Iris pigment epithelial cell (primary cell): Measurements from ENCODE around the gene IL1A.
"Not testable (repeated sequence)": the region's sequence is repeated elsewhere in the genome, so short reads cannot be mapped to it uniquely, and the experiment has no call there.

Experiments used
- DNase-seq: peaks from one replicate; pipeline ENCODE4 v3.0.0-alpha.2; 2011; ENCODE audit warnings: low read depth

IL1A gene

GRCh38 chr2:112784199-112785189, at the start of gene IL1A:
Gene IL1A, minus strand, starts transcription at chr2:112784493. Its CDS starts 723 bp downstream, at chr2:112783770.
- peak; percentile 88 for DNase-seq

- no peak for DNase-seq
Observed at GRCh38 chr2:112833976-112834375, 49.7 kb upstream of the IL1A start.

GRCh38 chr2:112833639-112833931, 49.3 kb upstream of the IL1A start:
- not testable (repeated sequence) for DNase-seq

GRCh38 chr2:112832841-112833638, 48.7 kb upstream of the IL1A start:
- DNase-seq = no peak

GRCh38 chr2:112831946-112832840, 47.9 kb upstream of the IL1A start:
- no peak for DNase-seq

GRCh38 chr2:112831513-112831845, 47.2 kb upstream of the IL1A start:
- no peak for DNase-seq

GRCh38 chr2:112830682-112831512, 46.6 kb upstream of the IL1A start:
- DNase-seq = no peak

GRCh38 chr2:112829961-112830681, 45.8 kb upstream of the IL1A start:
- DNase-seq = no peak

- no peak for DNase-seq
Observed at GRCh38 chr2:112829101-112829960, 45.0 kb upstream of the IL1A start.

- no peak for DNase-seq
Observed at GRCh38 chr2:112828251-112828691, 44.0 kb upstream of the IL1A start.

GRCh38 chr2:112827604-112828185, 43.4 kb upstream of the IL1A start:
- no peak for DNase-seq

- no peak for DNase-seq
Observed at GRCh38 chr2:112827009-112827408, 42.7 kb upstream of the IL1A start.

GRCh38 chr2:112825706-112826105, 41.4 kb upstream of the IL1A start:
- no peak for DNase-seq

GRCh38 chr2:112824694-112825085, 40.4 kb upstream of the IL1A start:
- DNase-seq = no peak

GRCh38 chr2:112821682-112822081, 37.4 kb upstream of the IL1A start:
- no peak for DNase-seq

GRCh38 chr2:112821142-112821541, 36.8 kb upstream of the IL1A start:
- DNase-seq = no peak

GRCh38 chr2:112820343-112820742, 36.0 kb upstream of the IL1A start:
- DNase-seq = no peak

- DNase-seq = no peak
Observed at GRCh38 chr2:112819081-112819480, 34.8 kb upstream of the IL1A start.
